WTC11 (cell line): ENCODE results near the gene WSCD2. TPM values are rescaled to one million over a fixed set of nuclear protein-coding genes. Genes with fewer than 3 reads are reported as not detected.

Experiments
- ATAC-seq: fragments of 200-7000 bp; cut with Tn5 transposase; 2 replicates; pipeline ENCODE4 v1.10.0; 2021; ENCODE audit warnings: mild to moderate bottlenecking, moderate library complexity
- CTCF ChIA-PET: fragments of 300-600 bp; sonication (Branson Sonifier 250); formaldehyde crosslinking; loops from one replicate; lab custom pipeline; 2021; ENCODE audit warnings: antibody characterized with exemption; lab: Charles Lee
- POLR2A ChIA-PET: fragments of 350-600 bp; sonication (Branson Sonifier 250); formaldehyde crosslinking; loops from one replicate; lab custom pipeline; 2021; ENCODE audit warnings: antibody characterized with exemption; lab: Charles Lee
- DNase-seq: peaks from one replicate; pipeline ENCODE4 v3.0.0; 2021; ENCODE audit warnings: low spot score
- H3K27ac Mint-ChIP-seq: 2 replicates; pipeline ENCODE4 v1.8.0; 2021; ENCODE audit warnings: mixed read lengths
- H3K27me3 Mint-ChIP-seq: 2 replicates; pipeline ENCODE4 v1.8.0; 2021; ENCODE audit warnings: low read depth, mild to moderate bottlenecking, moderate library complexity, mixed read lengths
- H3K36me3 Mint-ChIP-seq: 2 replicates; pipeline ENCODE4 v1.8.0; 2021; ENCODE audit warnings: mixed read lengths
- H3K4me1 Mint-ChIP-seq: 2 replicates; pipeline ENCODE4 v1.8.0; 2022; ENCODE audit warnings: mixed read lengths
- H3K4me3 Mint-ChIP-seq: 2 replicates; pipeline ENCODE4 v1.8.0; 2021; ENCODE audit warnings: mild to moderate bottlenecking, moderate library complexity, mixed read lengths
- H3K9me3 Mint-ChIP-seq: 2 replicates; pipeline ENCODE4 v1.8.0; 2021; ENCODE audit warnings: mixed read lengths
- AFF4 ChIP-seq: sonication (generic); formaldehyde crosslinking; IDR thresholded peaks from 2 replicates; pipeline ENCODE4 v1.8.1; 2023; ENCODE audit warnings: mild to moderate bottlenecking, missing genetic modification reagents, borderline replicate concordance
- EMX1 ChIP-seq: fragments of 250-450 bp; sonication (Bioruptor Pico); IDR thresholded peaks from 2 replicates; pipeline ENCODE4 v1.8.0; 2021; ENCODE audit warnings: mild to moderate bottlenecking
- FOXK1 ChIP-seq: sonication (generic); formaldehyde crosslinking; IDR thresholded peaks from 2 replicates; pipeline ENCODE4 v1.8.0; 2022; ENCODE audit warnings: mild to moderate bottlenecking, moderate library complexity, missing genetic modification reagents
- IRF2 ChIP-seq: sonication (generic); formaldehyde crosslinking; IDR thresholded peaks from 2 replicates; pipeline ENCODE4 v1.8.0; 2022; ENCODE audit warnings: low read depth, missing genetic modification reagents, borderline replicate concordance
- JAZF1 ChIP-seq: fragments of 250-450 bp; sonication (Bioruptor Pico); IDR thresholded peaks from 2 replicates; pipeline ENCODE4 v1.9.0; 2021; ENCODE audit warnings: moderate library complexity, mild to moderate bottlenecking, inconsistent platforms
- SMAD4 ChIP-seq: sonication (generic); formaldehyde crosslinking; IDR thresholded peaks from 2 replicates; pipeline ENCODE4 v1.8.0; 2022; ENCODE audit warnings: mild to moderate bottlenecking, missing genetic modification reagents
- TCF7 ChIP-seq: sonication (generic); formaldehyde crosslinking; IDR thresholded peaks from 2 replicates; pipeline ENCODE4 v1.8.0; 2022; ENCODE audit warnings: mild to moderate bottlenecking, low read depth, missing genetic modification reagents, moderate library complexity
- TEAD4 ChIP-seq: sonication (generic); formaldehyde crosslinking; IDR thresholded peaks from 2 replicates; pipeline ENCODE4 v1.8.0; 2022; ENCODE audit warnings: mild to moderate bottlenecking, missing genetic modification reagents
- ZNF263 ChIP-seq: sonication (generic); formaldehyde crosslinking; IDR thresholded peaks from 2 replicates; pipeline ENCODE4 v1.8.1; 2022; ENCODE audit warnings: low read depth, mild to moderate bottlenecking, moderate library complexity, missing genetic modification reagents
- ZNF317 ChIP-seq: sonication (generic); formaldehyde crosslinking; IDR thresholded peaks from 2 replicates; pipeline ENCODE4 v1.8.1; 2023; ENCODE audit warnings: low read depth, mild to moderate bottlenecking, moderate library complexity, missing genetic modification reagents, borderline replicate concordance
- ZNF396 ChIP-seq: fragments of 250-450 bp; sonication (Bioruptor Pico); IDR thresholded peaks from 2 replicates; pipeline ENCODE4 v1.8.0; 2021; ENCODE audit warnings: mild to moderate bottlenecking, moderate library complexity, borderline replicate concordance
- total RNA-seq: library from RNA; stranded (reverse); gene quantifications from 3 replicates; pipeline ENCODE4 v1.2.3, GENCODE V29; 2021
- TF ChIP-seq, protein P1 (sequence below): sonication (generic); formaldehyde crosslinking; IDR thresholded peaks from 2 replicates; pipeline ENCODE4 v1.8.1; 2023; ENCODE audit warnings: mild to moderate bottlenecking, missing genetic modification reagents, moderate library complexity
- TF ChIP-seq, protein P2 (sequence below): fragments of 200-600 bp; IDR thresholded peaks from 2 replicates; pipeline ENCODE4 v1.8.0; 2022; ENCODE audit warnings: antibody characterized with exemption
- TF ChIP-seq, protein P3 (sequence below): sonication (generic); formaldehyde crosslinking; IDR thresholded peaks from 2 replicates; pipeline ENCODE4 v1.8.1; 2022; ENCODE audit warnings: mild to moderate bottlenecking, moderate library complexity, missing genetic modification reagents
- TF ChIP-seq, protein P4 (sequence below): sonication (generic); formaldehyde crosslinking; IDR thresholded peaks from 2 replicates; pipeline ENCODE4 v1.8.0; 2022; ENCODE audit warnings: missing genetic modification reagents
- TF ChIP-seq, protein P5 (sequence below): sonication (generic); formaldehyde crosslinking; IDR thresholded peaks from 2 replicates; pipeline ENCODE4 v1.8.1; 2022; ENCODE audit warnings: low read depth, missing genetic modification reagents, borderline replicate concordance

Gene WSCD2
- total RNA-seq, 1 experiment from 2014 or later, result 1.1 TPM

DNA sequence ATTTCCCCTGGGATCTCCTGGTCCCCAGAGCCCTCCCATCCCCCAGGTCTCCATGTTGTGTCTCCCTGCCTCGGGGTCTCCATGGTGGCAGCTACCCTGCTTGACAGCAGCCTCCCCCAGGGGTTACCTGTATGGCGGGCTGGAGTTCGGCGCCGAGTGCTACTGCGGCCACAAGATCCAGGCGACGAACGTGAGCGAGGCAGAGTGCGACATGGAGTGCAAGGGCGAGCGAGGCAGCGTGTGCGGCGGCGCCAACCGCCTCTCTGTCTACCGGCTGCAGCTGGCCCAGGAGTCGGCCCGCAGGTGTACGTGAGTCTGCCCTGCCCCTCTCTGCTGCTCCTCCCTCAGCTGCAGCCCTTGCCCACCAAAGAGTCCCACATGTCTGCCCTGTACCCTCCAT is 80.9 kb downstream of the WSCD2 start (continued):
- TF ChIP-seq AFF4 (no peak), SMAD4 (no peak), TEAD4 (CRISPR knock-in tag) (no peak), ZNF396 (CRISPR knock-in tag) (no peak), JAZF1 (CRISPR knock-in tag) (no peak), EMX1 (CRISPR knock-in tag) (no peak)
- TF ChIP-seq, protein P1, sequence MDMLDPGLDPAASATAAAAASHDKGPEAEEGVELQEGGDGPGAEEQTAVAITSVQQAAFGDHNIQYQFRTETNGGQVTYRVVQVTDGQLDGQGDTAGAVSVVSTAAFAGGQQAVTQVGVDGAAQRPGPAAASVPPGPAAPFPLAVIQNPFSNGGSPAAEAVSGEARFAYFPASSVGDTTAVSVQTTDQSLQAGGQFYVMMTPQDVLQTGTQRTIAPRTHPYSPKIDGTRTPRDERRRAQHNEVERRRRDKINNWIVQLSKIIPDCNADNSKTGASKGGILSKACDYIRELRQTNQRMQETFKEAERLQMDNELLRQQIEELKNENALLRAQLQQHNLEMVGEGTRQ (CRISPR knock-in tag), result no peak
- TF ChIP-seq, all 79 proteins: peak for 0

DNA sequence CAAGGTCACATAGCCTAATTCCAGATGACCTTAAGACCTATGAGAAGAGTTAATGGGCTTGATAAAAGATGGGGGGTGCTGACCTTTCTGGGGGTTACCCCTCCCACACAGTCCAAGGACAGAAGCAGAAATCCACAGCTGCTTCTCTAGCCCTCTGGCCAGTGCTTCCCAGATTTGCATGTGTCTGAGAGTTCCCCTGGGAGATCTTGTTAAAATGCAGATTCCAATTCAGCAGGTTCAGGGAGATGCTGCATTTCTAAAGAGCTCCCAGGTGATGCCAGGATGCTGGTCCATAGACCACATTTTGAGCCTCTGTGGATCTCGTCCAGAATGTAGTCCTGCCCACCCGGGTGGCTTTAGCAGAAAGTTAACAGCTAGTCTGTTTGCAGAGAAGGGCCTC is 82.1 kb downstream of the WSCD2 start:
- DNase-seq (no peak), ATAC-seq (peak; percentile 77)
- Mint-ChIP-seq H3K9me3 (no peaks in the 10 kb centered on the region), H3K27me3 (no peaks in the 10 kb centered on the region; the same call in none of the 2 replicates), H3K27ac (no peak overlapping the region), H3K4me1 (peaks cover 30% of the 10 kb centered on the region), H3K36me3 (no peaks in the 10 kb centered on the region), H3K4me3 (no peak overlapping the region)
- TF ChIP-seq IRF2 (no peak), ZNF317 (CRISPR knock-in tag) (0 out of 2 replicates have a peak, but pooled peaks have one; percentile 18)
- TF ChIP-seq, protein P2, sequence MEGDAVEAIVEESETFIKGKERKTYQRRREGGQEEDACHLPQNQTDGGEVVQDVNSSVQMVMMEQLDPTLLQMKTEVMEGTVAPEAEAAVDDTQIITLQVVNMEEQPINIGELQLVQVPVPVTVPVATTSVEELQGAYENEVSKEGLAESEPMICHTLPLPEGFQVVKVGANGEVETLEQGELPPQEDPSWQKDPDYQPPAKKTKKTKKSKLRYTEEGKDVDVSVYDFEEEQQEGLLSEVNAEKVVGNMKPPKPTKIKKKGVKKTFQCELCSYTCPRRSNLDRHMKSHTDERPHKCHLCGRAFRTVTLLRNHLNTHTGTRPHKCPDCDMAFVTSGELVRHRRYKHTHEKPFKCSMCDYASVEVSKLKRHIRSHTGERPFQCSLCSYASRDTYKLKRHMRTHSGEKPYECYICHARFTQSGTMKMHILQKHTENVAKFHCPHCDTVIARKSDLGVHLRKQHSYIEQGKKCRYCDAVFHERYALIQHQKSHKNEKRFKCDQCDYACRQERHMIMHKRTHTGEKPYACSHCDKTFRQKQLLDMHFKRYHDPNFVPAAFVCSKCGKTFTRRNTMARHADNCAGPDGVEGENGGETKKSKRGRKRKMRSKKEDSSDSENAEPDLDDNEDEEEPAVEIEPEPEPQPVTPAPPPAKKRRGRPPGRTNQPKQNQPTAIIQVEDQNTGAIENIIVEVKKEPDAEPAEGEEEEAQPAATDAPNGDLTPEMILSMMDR, result no peak
- ChIA-PET CTCF (interaction anchor here (0.7 to 3.0 kb wide), 11 partner anchors 13 to 246 kb away, joined by 3 to 12 read pairs (median 3); partner anchors contain the start of gene WSCD2), POLR2A (no interaction called here)

DNA sequence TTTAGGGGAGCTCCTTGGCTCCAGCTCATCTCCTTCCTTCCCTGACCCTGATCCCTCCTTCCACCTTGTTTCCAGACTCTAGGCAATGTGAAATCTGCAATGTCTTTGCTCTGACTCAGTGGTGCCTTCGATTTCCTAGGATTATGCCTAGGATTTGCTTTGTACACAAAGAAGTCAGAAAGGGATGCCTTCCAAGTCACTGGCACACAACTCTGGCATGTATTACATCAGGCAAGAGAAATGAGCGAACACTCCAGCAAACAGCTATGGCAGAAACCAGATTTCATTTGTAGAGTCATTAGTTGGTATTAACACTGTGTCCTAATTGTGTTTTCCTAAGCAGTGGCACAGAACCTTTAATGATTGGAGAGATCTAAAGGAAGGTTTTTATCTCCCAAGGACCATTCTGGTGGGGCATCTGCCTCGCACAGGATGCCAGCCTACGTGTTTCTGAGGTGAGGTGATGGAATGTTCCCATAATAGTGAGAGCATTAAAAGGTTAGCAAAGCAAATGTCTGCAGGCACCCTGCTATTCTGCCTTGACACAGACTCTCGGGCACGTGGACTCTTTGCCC is 84.9 kb downstream of the WSCD2 start:
- Mint-ChIP-seq H3K27me3 (no peaks in the 10 kb centered on the region; the same call in none of the 2 replicates), H3K27ac (no peak overlapping the region), H3K4me1 (peaks cover 32% of the 10 kb centered on the region), H3K9me3 (no peaks in the 10 kb centered on the region), H3K4me3 (no peak overlapping the region), H3K36me3 (no peaks in the 10 kb centered on the region)
- ChIA-PET CTCF (no interaction called here), POLR2A (no interaction called here)
- ATAC-seq, result no peak
- no peak for DNase-seq
- no peak for TF ChIP-seq AFF4
- TF ChIP-seq, protein P3, sequence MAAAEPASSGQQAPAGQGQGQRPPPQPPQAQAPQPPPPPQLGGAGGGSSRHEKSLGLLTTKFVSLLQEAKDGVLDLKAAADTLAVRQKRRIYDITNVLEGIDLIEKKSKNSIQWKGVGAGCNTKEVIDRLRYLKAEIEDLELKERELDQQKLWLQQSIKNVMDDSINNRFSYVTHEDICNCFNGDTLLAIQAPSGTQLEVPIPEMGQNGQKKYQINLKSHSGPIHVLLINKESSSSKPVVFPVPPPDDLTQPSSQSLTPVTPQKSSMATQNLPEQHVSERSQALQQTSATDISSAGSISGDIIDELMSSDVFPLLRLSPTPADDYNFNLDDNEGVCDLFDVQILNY, result no peak
- no peak for TF ChIP-seq FOXK1 (CRISPR knock-in tag)
- TF ChIP-seq, protein P4, sequence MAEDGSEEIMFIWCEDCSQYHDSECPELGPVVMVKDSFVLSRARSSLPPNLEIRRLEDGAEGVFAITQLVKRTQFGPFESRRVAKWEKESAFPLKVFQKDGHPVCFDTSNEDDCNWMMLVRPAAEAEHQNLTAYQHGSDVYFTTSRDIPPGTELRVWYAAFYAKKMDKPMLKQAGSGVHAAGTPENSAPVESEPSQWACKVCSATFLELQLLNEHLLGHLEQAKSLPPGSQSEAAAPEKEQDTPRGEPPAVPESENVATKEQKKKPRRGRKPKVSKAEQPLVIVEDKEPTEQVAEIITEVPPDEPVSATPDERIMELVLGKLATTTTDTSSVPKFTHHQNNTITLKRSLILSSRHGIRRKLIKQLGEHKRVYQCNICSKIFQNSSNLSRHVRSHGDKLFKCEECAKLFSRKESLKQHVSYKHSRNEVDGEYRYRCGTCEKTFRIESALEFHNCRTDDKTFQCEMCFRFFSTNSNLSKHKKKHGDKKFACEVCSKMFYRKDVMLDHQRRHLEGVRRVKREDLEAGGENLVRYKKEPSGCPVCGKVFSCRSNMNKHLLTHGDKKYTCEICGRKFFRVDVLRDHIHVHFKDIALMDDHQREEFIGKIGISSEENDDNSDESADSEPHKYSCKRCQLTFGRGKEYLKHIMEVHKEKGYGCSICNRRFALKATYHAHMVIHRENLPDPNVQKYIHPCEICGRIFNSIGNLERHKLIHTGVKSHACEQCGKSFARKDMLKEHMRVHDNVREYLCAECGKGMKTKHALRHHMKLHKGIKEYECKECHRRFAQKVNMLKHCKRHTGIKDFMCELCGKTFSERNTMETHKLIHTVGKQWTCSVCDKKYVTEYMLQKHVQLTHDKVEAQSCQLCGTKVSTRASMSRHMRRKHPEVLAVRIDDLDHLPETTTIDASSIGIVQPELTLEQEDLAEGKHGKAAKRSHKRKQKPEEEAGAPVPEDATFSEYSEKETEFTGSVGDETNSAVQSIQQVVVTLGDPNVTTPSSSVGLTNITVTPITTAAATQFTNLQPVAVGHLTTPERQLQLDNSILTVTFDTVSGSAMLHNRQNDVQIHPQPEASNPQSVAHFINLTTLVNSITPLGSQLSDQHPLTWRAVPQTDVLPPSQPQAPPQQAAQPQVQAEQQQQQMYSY (CRISPR knock-in tag), result no peak
- TF ChIP-seq, protein P5, sequence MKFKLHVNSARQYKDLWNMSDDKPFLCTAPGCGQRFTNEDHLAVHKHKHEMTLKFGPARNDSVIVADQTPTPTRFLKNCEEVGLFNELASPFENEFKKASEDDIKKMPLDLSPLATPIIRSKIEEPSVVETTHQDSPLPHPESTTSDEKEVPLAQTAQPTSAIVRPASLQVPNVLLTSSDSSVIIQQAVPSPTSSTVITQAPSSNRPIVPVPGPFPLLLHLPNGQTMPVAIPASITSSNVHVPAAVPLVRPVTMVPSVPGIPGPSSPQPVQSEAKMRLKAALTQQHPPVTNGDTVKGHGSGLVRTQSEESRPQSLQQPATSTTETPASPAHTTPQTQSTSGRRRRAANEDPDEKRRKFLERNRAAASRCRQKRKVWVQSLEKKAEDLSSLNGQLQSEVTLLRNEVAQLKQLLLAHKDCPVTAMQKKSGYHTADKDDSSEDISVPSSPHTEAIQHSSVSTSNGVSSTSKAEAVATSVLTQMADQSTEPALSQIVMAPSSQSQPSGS (CRISPR knock-in tag), result no peak
- no peak for TF ChIP-seq TCF7 (CRISPR knock-in tag)
- TF ChIP-seq ZNF263, result no peak
